Epithelial cell of proximal tubule (primary cell): ENCODE results near the gene MLLT3. TPM values are rescaled to one million over a fixed set of nuclear protein-coding genes. Genes with fewer than 3 reads are reported as not detected.

Experiments
- DNase-seq: peaks from one replicate; pipeline ENCODE4 v3.0.0-alpha.2; 2011; ENCODE audit warnings: low read depth
- H3K4me3 ChIP-seq: 2 replicates; pipeline ENCODE4 v1.5.1; 2011; ENCODE audit warnings: low read depth, mild to moderate bottlenecking, low read length
- CTCF ChIP-seq: conservative IDR thresholded peaks from 2 replicates; pipeline ENCODE4 v1.5.1; 2012; ENCODE audit warnings: low read depth, mild to moderate bottlenecking, low read length
- total RNA-seq: library from RNA; depleted of rRNA; stranded (reverse); fragments of >200 nt; gene quantifications from 2 replicates; pipeline ENCODE4 v1.2.3, GENCODE V29; 2015

The MLLT3 gene
- total RNA-seq, 1 donor from 2014 or later = 29.3 TPM

GRCh38 chr9:20499013-20499412 is 123.3 kb downstream of the MLLT3 start:
- H3K4me3 ChIP-seq = no peak overlapping the region
- no peak for DNase-seq
- TF ChIP-seq CTCF = no peak

DNA sequence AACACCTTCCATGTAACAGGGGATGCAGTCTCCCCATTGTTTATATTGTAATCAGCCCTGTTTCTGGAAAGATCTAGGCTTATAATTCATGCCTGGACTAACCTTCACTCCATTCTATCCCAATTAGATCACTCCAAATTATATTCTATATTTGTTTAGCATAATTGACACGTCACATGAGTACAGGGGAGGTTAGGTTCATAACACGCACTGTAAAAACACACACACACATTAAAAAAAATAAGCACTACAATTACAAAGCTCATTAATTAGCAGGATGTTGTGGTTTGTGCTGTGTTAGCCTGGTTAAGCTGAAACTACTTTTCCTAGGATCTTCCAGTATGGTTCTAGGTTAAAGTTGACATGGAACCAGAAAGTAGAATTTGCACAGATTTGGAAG is 126.0 kb downstream of the MLLT3 start:
- TF ChIP-seq CTCF = no peak
- H3K4me3 ChIP-seq = no peak overlapping the region
- DNase-seq = no peak

DNA sequence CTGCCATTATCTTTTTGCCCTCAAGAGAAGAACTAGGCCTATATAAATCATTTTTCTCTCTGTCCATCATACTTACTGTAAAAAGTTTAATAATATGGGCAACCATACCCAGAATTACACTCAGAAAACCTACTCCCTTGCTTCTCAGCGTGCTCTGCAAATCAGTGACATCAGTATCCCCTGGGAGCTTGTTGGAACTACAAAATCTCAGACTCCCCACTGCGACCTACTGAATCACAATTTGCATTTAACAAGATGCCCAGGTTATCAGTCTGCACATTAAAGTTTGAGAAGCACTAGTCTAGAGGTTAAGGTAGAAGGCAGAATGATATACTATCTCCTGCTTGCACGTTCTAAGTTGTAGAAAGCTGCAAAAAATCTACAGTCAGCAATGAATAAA is 127.2 kb downstream of the MLLT3 start:
- TF ChIP-seq CTCF = no peak
- no peak for DNase-seq
- H3K4me3 ChIP-seq = no peak overlapping the region

GRCh38 chr9:20494035-20494434 is 128.3 kb downstream of the MLLT3 start:
- no peak for DNase-seq
- H3K4me3 ChIP-seq = no peak overlapping the region
- no peak for TF ChIP-seq CTCF

DNA sequence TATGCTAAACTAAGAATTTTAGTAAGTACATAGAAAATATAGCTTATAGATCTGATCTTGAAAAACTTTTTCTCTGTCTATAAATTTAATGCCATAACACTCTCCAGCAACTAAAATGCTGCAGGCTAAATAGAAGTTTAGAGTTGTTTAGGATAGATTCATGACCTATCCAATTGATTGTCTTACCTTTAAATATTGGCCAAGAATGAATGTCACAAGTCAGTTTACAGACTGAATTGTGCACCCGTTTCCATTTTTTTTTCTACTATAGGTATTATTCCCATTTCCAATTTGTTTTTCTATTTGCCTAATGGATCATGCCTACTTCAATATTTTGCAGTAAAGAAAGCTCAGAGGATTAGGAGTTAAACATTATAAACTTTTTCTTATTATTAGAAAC is 129.5 kb downstream of the MLLT3 start:
- no peak overlapping the region for H3K4me3 ChIP-seq
- DNase-seq = no peak
- no peak for TF ChIP-seq CTCF

- DNase-seq = no peak
- TF ChIP-seq CTCF = no peak
- no peak overlapping the region for H3K4me3 ChIP-seq
These were observed 130.7 kb downstream of the MLLT3 start for GRCh38 chr9:20491612-20492011.

- TF ChIP-seq CTCF = no peak
- DNase-seq = no peak
- no peak overlapping the region for H3K4me3 ChIP-seq
These were observed 132.0 kb downstream of the MLLT3 start for GRCh38 chr9:20490246-20490834.
